GM12864 (cell line): Measurements from ENCODE around the gene CD6.
A peak's percentile ranks its signal among the peaks of the same experiment; 100 is the strongest.

Source experiments
- DNase-seq: peaks from one replicate; pipeline ENCODE4 v3.0.0-alpha.2; 2011; ENCODE audit warnings: low read depth
- H3K4me3 ChIP-seq: 2 replicates; pipeline ENCODE4 v1.5.1; 2011; ENCODE audit warnings: mild to moderate bottlenecking, low read depth, low read length, control low read depth
- TF ChIP-seq, protein P1 (sequence below): IDR thresholded peaks from 2 replicates; pipeline ENCODE4 v1.5.1; 2011; ENCODE audit warnings: low read depth, mild to moderate bottlenecking, moderate library complexity, low read length, control low read depth, inconsistent platforms; ENCODE audit errors: missing control alignments

CD6 gene

DNA sequence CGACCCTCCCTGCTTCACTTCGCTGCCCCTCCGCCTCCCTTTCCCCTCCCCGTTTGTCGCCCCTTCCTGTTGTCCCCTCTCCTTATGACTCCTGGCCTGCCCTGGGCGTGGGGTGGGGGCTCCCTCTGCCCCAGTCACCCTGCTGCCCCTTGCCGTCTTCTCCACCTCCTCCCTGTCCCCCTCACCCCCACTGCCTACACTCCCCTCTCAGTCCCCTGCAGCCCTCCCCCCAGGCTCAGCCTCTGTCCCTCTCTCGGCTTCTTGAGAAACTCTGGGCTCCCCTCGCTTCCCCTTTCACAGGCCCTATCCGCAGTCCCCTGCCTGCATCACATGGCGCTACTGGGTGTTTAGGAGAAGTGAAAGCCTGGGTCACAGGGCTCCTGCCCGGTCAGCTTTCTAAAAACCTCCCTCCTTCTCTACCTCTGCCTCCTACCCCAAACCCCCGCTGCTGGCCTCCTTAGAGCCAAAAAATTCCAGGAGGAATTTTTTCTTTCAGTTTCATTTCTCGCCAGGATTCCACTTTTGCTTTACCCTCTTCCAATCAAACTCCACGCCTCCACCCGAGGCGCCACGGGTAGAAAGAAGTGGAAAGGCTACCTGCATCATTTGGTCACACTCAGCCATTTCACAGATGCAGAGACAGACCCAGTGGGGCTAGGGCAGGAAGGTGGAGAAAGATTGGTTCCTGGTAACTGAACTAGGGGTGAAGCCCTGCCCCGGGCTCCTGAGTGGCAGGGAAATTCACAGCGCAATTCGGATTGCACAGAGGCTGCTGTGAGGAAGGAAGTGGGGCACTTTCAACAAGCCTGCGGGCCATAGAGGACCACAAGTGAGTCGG, 19.4 kb upstream of the CD6 start, which contains the start of gene SLC15A3:
SLC15A3 (minus strand) TSS at position 273 of the 838 bp plus-strand sequence. CDS start 625 bp downstream, outside the sequence.
- TF ChIP-seq, protein P1, sequence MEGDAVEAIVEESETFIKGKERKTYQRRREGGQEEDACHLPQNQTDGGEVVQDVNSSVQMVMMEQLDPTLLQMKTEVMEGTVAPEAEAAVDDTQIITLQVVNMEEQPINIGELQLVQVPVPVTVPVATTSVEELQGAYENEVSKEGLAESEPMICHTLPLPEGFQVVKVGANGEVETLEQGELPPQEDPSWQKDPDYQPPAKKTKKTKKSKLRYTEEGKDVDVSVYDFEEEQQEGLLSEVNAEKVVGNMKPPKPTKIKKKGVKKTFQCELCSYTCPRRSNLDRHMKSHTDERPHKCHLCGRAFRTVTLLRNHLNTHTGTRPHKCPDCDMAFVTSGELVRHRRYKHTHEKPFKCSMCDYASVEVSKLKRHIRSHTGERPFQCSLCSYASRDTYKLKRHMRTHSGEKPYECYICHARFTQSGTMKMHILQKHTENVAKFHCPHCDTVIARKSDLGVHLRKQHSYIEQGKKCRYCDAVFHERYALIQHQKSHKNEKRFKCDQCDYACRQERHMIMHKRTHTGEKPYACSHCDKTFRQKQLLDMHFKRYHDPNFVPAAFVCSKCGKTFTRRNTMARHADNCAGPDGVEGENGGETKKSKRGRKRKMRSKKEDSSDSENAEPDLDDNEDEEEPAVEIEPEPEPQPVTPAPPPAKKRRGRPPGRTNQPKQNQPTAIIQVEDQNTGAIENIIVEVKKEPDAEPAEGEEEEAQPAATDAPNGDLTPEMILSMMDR, result no peak
- DNase-seq, result peak; percentile 87
- H3K4me3 ChIP-seq, result peak within 1 kb of the TSS; percentile 88

GRCh38 chr11:60952742-60953170, 18.7 kb upstream of the CD6 start:
- TF ChIP-seq, protein P1, result no peak
- no peak for DNase-seq
- H3K4me3 ChIP-seq, result peak overlapping the region; percentile 88

DNA sequence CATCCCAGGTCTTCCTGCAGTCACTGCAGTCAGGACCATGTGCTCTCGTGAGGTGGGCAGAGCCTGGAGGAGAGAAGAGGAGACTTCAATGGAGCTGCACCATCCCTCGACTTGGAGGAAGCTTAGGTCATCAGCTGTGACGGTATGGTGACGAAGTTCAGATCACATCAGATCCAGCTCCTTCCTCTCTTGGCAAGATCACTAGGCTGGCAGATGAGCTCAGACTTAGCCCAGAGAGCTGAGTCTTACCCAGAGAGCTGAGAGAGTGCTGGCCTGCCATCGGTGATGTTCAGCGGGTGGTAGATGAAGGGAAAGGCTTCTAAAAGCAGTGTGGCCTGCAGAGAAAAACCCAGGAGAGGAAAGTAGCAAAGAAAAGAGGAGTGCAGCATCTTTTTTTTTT, 17.7 kb upstream of the CD6 start:
- TF ChIP-seq, protein P1, result no peak
- DNase-seq, result no peak
- no peak overlapping the region for H3K4me3 ChIP-seq

DNA sequence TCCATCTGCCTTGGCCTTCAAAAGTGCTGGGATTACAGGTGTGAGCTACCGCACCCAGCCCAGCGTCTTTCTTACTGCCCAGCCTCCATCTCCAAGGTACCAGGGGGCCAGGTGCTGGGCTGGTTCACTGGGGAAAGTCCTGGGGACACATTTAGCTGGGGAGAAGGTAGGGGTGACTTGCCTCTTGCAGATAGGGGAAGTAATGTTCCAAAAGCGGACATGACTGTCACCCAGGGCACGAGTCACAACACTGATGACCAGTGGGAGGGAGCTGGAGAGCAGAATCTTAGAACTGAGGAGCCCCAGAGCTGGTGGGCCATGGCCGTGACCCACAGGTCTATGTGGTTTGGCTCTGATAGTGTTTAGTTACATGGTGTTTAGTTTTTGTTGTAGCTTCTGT, 17.1 kb upstream of the CD6 start:
- no peak for DNase-seq
- TF ChIP-seq, protein P1, result no peak

DNA sequence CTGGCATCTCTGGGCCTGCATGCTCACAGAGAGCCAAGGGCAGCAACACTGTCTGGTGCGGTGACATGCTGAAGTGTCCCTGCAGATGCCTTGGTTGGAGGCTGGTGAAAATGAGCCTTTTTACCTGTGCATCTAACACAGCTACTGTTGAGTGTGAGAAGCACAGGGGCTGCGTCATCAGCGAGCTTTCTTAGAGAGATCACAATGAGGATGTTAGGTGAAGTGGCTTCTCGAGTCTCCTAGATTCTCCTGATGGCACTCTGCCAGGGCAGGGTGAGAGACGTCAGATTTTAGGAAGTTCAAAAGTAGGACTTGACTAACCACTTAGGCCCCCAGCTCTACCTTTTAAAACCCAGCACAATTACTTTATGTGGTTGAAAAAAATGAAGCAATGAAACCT, 15.9 kb upstream of the CD6 start:
- TF ChIP-seq, protein P1, result no peak
- no peak overlapping the region for H3K4me3 ChIP-seq
- DNase-seq, result no peak

More for the DNA sequence above, 17.1 kb upstream of the CD6 start:
- no peak overlapping the region for H3K4me3 ChIP-seq

DNA sequence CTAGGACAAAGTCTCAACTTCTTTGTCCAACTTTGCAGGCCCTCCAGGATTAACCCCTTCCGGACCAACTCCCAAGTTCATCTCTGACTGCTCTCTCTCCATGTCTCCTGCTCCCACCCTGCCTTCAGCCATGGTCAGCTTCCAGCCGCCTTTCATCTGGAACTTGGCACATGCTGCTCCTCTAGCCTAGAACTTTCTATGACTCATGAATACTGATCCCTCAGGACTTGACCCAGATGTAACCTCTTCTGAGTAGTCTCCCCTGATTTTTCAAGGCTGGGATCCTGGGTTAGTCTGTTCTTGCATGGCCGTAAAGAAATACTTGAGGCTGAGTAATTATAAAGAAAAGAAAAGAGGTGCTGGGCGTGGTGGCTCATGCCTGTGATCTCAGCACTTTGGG, 14.3 kb upstream of the CD6 start:
- no peak overlapping the region for H3K4me3 ChIP-seq
- DNase-seq, result no peak
- TF ChIP-seq, protein P1, result no peak
